Peyer's patch (tissue), 4 donors: ENCODE data around the gene ANKRD44. TPM values are rescaled to one million over a fixed set of nuclear protein-coding genes. Genes with fewer than 3 reads are reported as not detected.

Experiments used
- DNase-seq, 3 donors: peaks; one replicate each; pipeline ENCODE4 v3.0.0-alpha.2; 2017 to 2019
- H3K27ac ChIP-seq, 4 donors: fragments of 200-600 bp; sonication (generic); one replicate each; pipeline ENCODE4 v1.5.1; 2016 to 2019
- H3K27me3 ChIP-seq, 2 donors: fragments of 200-600 bp; sonication (generic); one replicate each; pipeline ENCODE4 v1.5.1; 2019
- H3K36me3 ChIP-seq, 3 donors: fragments of 200-600 bp; sonication (generic); one replicate each; pipeline ENCODE4 v1.5.1; 2016 to 2019
- H3K4me1 ChIP-seq, 4 donors: fragments of 200-600 bp; sonication (generic); one replicate each; pipeline ENCODE4 v1.5.1; 2016 to 2019
- H3K4me3 ChIP-seq, 4 donors: fragments of 200-600 bp; sonication (generic); 1 replicate in 3 of 4; 2 replicates in 1 of 4; pipeline ENCODE4 v1.5.1; 2016 to 2019; ENCODE audit warnings: mild to moderate bottlenecking in 1 of 4
- H3K9me3 ChIP-seq, 4 donors: fragments of 200-600 bp; sonication (generic); one replicate each; pipeline ENCODE4 v1.5.1; 2016 to 2019; ENCODE audit warnings: mild to moderate bottlenecking in 1 of 4
- CTCF ChIP-seq, 6 experiments: fragments of 450-650 bp in 4 of 6; fragments of 200-600 bp in 2 of 6; sonication (generic) in 1 of 6; IDR thresholded peaks; one replicate each; pipeline ENCODE4 v1.5.1; 2017 to 2019; ENCODE audit warnings: antibody characterized with exemption in 6 of 6, mild to moderate bottlenecking in 3 of 6, moderate library complexity in 1 of 6
- POLR2A ChIP-seq, 2 donors: fragments of 450-650 bp; IDR thresholded peaks; one replicate each; pipeline ENCODE4 v1.5.1; 2017; ENCODE audit warnings: antibody characterized with exemption in 2 of 2, mild to moderate bottlenecking in 2 of 2, moderate library complexity in 2 of 2
- total RNA-seq, 4 donors: library from RNA; depleted of rRNA; stranded (reverse); fragments of >200 nt; gene quantifications; one replicate each; pipeline ENCODE4 v1.1.0, GENCODE V29; 2016

Gene ANKRD44
- total RNA-seq, 4 donors from 2014 or later = 24.8 to 215 (median 32.0) TPM

- no peaks in the 10 kb centered on the region for H3K4me1 ChIP-seq
- H3K27me3 ChIP-seq = peaks cover 0 to 2% of the 10 kb centered on the region in 2 donors
- DNase-seq = no peak
- no peak for TF ChIP-seq POLR2A (IDR thresholded peaks at IDR 0.05)
- H3K4me3 ChIP-seq = no peak overlapping the region
- no peaks in the 10 kb centered on the region for H3K36me3 ChIP-seq
- no peaks in the 10 kb centered on the region for H3K9me3 ChIP-seq
- no peak overlapping the region for H3K27ac ChIP-seq
Observed at GRCh38 chr2:197089655-197090054, 220.9 kb downstream of the ANKRD44 start.

GRCh38 chr2:197088694-197089093, 221.9 kb downstream of the ANKRD44 start:
- H3K36me3 ChIP-seq = no peaks in the 10 kb centered on the region
- no peak overlapping the region for H3K4me3 ChIP-seq
- TF ChIP-seq POLR2A (IDR thresholded peaks at IDR 0.05) = no peak
- no peak for TF ChIP-seq CTCF (IDR thresholded peaks at IDR 0.05)
- no peak overlapping the region for H3K27ac ChIP-seq
- peaks cover 0 to 2% of the 10 kb centered on the region in 2 donors for H3K27me3 ChIP-seq
- DNase-seq = no peak
- H3K9me3 ChIP-seq = no peaks in the 10 kb centered on the region
- no peaks in the 10 kb centered on the region for H3K4me1 ChIP-seq

GRCh38 chr2:197086500-197086899, 224.1 kb downstream of the ANKRD44 start:
- H3K4me3 ChIP-seq = no peak overlapping the region
- TF ChIP-seq CTCF (IDR thresholded peaks at IDR 0.05) (no peak), POLR2A (IDR thresholded peaks at IDR 0.05) (no peak)
- H3K27ac ChIP-seq = no peak overlapping the region
- DNase-seq = no peak
- H3K9me3 ChIP-seq = no peaks in the 10 kb centered on the region
- no peaks in the 10 kb centered on the region for H3K4me1 ChIP-seq
- no peaks in the 10 kb centered on the region for H3K36me3 ChIP-seq
- no peaks in the 10 kb centered on the region for H3K27me3 ChIP-seq

GRCh38 chr2:197085665-197086064, 224.9 kb downstream of the ANKRD44 start:
- Histone ChIP-seq H3K4me3 (no peak overlapping the region), H3K27me3 (no peaks in the 10 kb centered on the region), H3K27ac (no peak overlapping the region), H3K4me1 (no peaks in the 10 kb centered on the region), H3K9me3 (no peaks in the 10 kb centered on the region), H3K36me3 (no peaks in the 10 kb centered on the region)
- DNase-seq = no peak
- TF ChIP-seq POLR2A (IDR thresholded peaks at IDR 0.05) = no peak
- TF ChIP-seq CTCF (IDR thresholded peaks at IDR 0.05) = no peak

- peaks cover 0 to 5% (median 0%) of the 10 kb centered on the region in 4 donors for H3K4me1 ChIP-seq
- TF ChIP-seq POLR2A (IDR thresholded peaks at IDR 0.05) (no peak), CTCF (IDR thresholded peaks at IDR 0.05) (no peak)
- no peaks in the 10 kb centered on the region for H3K9me3 ChIP-seq
- H3K36me3 ChIP-seq = no peaks in the 10 kb centered on the region
- no peak for DNase-seq
- H3K4me3 ChIP-seq = no peak overlapping the region
- no peak overlapping the region for H3K27ac ChIP-seq
- no peaks in the 10 kb centered on the region for H3K27me3 ChIP-seq
Observed at GRCh38 chr2:197081294-197081693, 229.3 kb downstream of the ANKRD44 start.

- Histone ChIP-seq H3K27ac (no peak overlapping the region), H3K36me3 (no peaks in the 10 kb centered on the region), H3K4me3 (no peak overlapping the region), H3K4me1 (peaks cover 0 to 5% (median 0%) of the 10 kb centered on the region in 4 donors), H3K27me3 (no peaks in the 10 kb centered on the region), H3K9me3 (no peaks in the 10 kb centered on the region)
- DNase-seq = no peak
- TF ChIP-seq POLR2A (IDR thresholded peaks at IDR 0.05) = no peak
- no peak for TF ChIP-seq CTCF (IDR thresholded peaks at IDR 0.05)
Observed at GRCh38 chr2:197080578-197081216, 229.9 kb downstream of the ANKRD44 start.
